HFFc6 (cell line): ENCODE results near the gene RNF26. TPM values are rescaled to one million over a fixed set of nuclear protein-coding genes. Genes with fewer than 3 reads are reported as not detected.

Experiments
- DNase-seq: peaks from one replicate; pipeline ENCODE4 v3.0.0-alpha.2; 2018
- H3K27ac Mint-ChIP-seq: 2 replicates; pipeline ENCODE4 v1.8.0; 2020; ENCODE audit warnings: mild to moderate bottlenecking, mixed read lengths
- H3K27me3 Mint-ChIP-seq: 2 replicates; pipeline ENCODE4 v1.8.0; 2021; ENCODE audit warnings: mild to moderate bottlenecking, moderate library complexity, mixed read lengths; ENCODE audit not compliant: insufficient read depth
- H3K36me3 Mint-ChIP-seq: 2 replicates; pipeline ENCODE4 v1.8.0; 2021; ENCODE audit warnings: low read depth, mixed read lengths
- H3K4me1 Mint-ChIP-seq: 2 replicates; pipeline ENCODE4 v1.8.0; 2020; ENCODE audit warnings: low read depth, mixed read lengths
- H3K4me3 Mint-ChIP-seq: 2 replicates; pipeline ENCODE4 v1.8.0; 2020; ENCODE audit warnings: mild to moderate bottlenecking, moderate library complexity, mixed read lengths
- H3K9me3 Mint-ChIP-seq: 2 replicates; pipeline ENCODE4 v1.8.0; 2020; ENCODE audit warnings: mild to moderate bottlenecking, mixed read lengths
- total RNA-seq, 6 experiments: library from RNA; stranded (reverse); fragmentation: NEBNext Ultra II Directional; extraction: Animal tissue kit (Norgen Biotek cat#: 25700); gene quantifications; 2 replicates in 1 of 6; 3 replicates in 5 of 6; pipeline ENCODE4 v1.2.3, GENCODE V29; 2021
- TF ChIP-seq, protein P1 (sequence below): fragments of 200-600 bp; sonication (generic); IDR thresholded peaks from 2 replicates; pipeline ENCODE4 v1.5.0; 2021; ENCODE audit warnings: antibody characterized with exemption, mild to moderate bottlenecking

The RNF26 gene
- total RNA-seq, 6 experiments from 2014 or later: 48.6 to 63.5 (median 52.7) TPM

DNA sequence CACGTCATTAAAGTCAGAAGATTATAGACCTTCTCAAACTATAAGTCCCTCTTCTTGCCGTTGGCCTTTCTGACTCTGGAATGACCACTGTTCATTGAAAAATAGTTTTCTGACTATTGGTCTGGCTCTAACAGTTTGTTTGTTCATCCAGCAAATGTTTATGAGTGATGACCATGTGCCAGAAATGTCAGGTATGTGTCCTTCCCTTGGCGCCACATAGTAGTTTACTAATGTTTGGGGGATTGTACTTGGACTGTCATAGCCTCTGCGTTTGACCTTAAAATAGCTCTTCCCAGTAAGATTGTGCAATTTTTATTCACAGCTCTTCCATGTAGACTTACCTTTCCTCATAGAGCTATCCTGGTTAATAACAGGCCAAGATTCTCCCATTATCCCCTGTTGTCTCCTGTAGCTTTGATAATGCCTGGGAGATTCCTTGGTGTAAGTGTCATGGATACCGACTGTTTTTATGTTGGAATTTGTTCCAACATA lies 31.1 kb upstream of the RNF26 start:
- Mint-ChIP-seq H3K4me1 (peaks cover 17% of the 10 kb centered on the region), H3K9me3 (no peaks in the 10 kb centered on the region), H3K27me3 (no peaks in the 10 kb centered on the region), H3K36me3 (peaks cover 38% of the 10 kb centered on the region), H3K4me3 (no peak overlapping the region), H3K27ac (no peak overlapping the region)
- DNase-seq: no peak
- TF ChIP-seq, protein P1, sequence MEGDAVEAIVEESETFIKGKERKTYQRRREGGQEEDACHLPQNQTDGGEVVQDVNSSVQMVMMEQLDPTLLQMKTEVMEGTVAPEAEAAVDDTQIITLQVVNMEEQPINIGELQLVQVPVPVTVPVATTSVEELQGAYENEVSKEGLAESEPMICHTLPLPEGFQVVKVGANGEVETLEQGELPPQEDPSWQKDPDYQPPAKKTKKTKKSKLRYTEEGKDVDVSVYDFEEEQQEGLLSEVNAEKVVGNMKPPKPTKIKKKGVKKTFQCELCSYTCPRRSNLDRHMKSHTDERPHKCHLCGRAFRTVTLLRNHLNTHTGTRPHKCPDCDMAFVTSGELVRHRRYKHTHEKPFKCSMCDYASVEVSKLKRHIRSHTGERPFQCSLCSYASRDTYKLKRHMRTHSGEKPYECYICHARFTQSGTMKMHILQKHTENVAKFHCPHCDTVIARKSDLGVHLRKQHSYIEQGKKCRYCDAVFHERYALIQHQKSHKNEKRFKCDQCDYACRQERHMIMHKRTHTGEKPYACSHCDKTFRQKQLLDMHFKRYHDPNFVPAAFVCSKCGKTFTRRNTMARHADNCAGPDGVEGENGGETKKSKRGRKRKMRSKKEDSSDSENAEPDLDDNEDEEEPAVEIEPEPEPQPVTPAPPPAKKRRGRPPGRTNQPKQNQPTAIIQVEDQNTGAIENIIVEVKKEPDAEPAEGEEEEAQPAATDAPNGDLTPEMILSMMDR: no peak

DNA sequence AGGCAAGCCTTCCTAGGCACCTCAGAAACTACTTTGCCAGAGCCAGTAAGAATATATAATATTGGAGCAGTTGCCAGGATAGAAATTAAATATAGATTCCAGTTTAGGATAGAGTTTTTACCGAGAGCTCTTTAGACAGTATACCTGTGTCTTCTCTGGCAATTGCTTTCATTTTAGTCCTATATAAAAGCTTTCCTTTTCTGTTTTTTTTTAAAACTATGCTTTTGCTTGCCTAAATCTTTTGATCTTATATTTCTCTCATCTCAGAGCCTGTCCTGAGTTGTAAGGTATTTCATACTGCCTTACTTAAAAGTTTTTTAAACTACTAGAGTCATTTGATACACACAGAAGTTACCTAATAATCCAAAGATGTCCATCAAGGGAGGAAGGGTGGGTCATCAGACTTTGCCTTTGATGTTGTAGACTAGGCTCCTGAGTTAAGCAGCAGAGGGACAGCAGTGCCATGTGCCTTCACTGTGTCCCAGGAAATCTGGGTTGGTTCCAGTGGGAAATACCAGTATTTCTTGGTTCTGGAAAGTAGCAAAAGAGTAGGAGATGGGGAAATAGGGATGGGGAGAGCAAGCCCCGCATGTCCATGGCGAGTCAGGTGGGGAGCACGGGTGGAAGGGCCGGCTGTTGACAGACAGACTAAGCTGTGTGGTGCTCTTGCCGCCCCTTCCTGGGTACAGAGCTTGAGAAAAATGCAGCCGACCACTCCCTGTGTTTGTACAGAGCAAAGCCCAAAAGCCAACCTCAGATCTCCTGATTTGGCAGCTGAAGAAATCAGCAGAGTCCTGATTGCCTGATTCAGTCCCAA lies 28.6 kb upstream of the RNF26 start:
- Mint-ChIP-seq H3K9me3 (no peaks in the 10 kb centered on the region), H3K4me3 (no peak overlapping the region), H3K4me1 (peaks cover 13% of the 10 kb centered on the region), H3K27ac (no peak overlapping the region; the same call in 1 of the 2 replicates), H3K36me3 (peaks cover 28% of the 10 kb centered on the region), H3K27me3 (peaks cover 2% of the 10 kb centered on the region)
- DNase-seq: no peak
- TF ChIP-seq, protein P1: no peak

- H3K9me3 Mint-ChIP-seq: no peaks in the 10 kb centered on the region
- peaks cover 22% of the 10 kb centered on the region for H3K36me3 Mint-ChIP-seq
- peaks cover 13% of the 10 kb centered on the region for H3K4me1 Mint-ChIP-seq
- peaks cover 2% of the 10 kb centered on the region for H3K27me3 Mint-ChIP-seq
- no peak for DNase-seq
- H3K27ac Mint-ChIP-seq: peak overlapping the region; percentile 24; the same call in 1 of the 2 replicates
- TF ChIP-seq, protein P1: no peak
- no peak overlapping the region for H3K4me3 Mint-ChIP-seq
These were observed 27.9 kb upstream of the RNF26 start for GRCh38 chr11:119306373-119306890.

DNA sequence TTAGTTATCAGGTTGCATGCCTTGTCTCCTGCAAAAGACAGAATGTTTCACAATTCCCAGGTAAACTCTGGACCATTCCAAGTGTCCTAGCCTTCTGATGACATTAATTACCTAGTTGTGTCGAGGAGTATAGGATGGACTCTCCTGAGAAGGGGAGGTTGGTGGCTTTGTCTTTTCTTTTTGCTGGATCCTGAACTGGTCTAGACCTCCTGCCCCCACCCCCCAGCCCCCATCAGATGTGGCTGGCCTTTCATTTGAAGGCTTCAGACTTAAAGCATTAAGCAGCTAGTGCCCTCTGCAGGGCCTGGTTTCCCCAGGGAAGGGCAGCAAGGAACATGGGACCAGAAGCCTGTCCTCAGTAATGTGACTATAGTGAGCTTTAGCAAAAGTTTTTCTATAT lies 27.1 kb upstream of the RNF26 start:
- Mint-ChIP-seq H3K4me3 (no peak overlapping the region), H3K4me1 (peaks cover 13% of the 10 kb centered on the region), H3K9me3 (no peaks in the 10 kb centered on the region), H3K36me3 (peaks cover 21% of the 10 kb centered on the region), H3K27ac (no peak overlapping the region), H3K27me3 (peaks cover 2% of the 10 kb centered on the region)
- TF ChIP-seq, protein P1: peak; percentile 23; the same call in 1 of the 2 replicates
- no peak for DNase-seq

- no peak overlapping the region for H3K27ac Mint-ChIP-seq
These were observed 26.4 kb upstream of the RNF26 start for GRCh38 chr11:119307974-119308373.

More at GRCh38 chr11:119307974-119308373, 26.4 kb upstream of the RNF26 start:
- peaks cover 2% of the 10 kb centered on the region for H3K27me3 Mint-ChIP-seq
- H3K4me3 Mint-ChIP-seq: no peak overlapping the region
- H3K36me3 Mint-ChIP-seq: peaks cover 14% of the 10 kb centered on the region
- DNase-seq: no peak
- H3K9me3 Mint-ChIP-seq: no peaks in the 10 kb centered on the region
- peaks cover 13% of the 10 kb centered on the region for H3K4me1 Mint-ChIP-seq
- TF ChIP-seq, protein P1: no peak
